HepG2 (cell line): ENCODE measurements around the gene VEGFA. TPM values are rescaled to one million over a fixed set of nuclear protein-coding genes. Genes with fewer than 3 reads are reported as not detected.
A peak's percentile ranks its signal among the peaks of the same experiment; 100 is the strongest.

ENCODE experiments used
- ELF4 ChIP-seq: sonication (generic); formaldehyde crosslinking; IDR thresholded peaks from 2 replicates; pipeline ENCODE4 v1.5.0; 2020; ENCODE audit warnings: missing genetic modification reagents, mild to moderate bottlenecking, moderate library complexity, borderline replicate concordance
- ETV6 ChIP-seq: sonication (generic); formaldehyde crosslinking; conservative IDR thresholded peaks from 2 replicates; pipeline ENCODE4 v1.4.0; 2020; ENCODE audit warnings: missing genetic modification reagents
- FOXC1 ChIP-seq: sonication (generic); formaldehyde crosslinking; IDR thresholded peaks from 2 replicates; pipeline ENCODE4 v1.8.0; 2022; ENCODE audit warnings: mild to moderate bottlenecking, missing genetic modification reagents, borderline replicate concordance
- GPN1 ChIP-seq: sonication (generic); formaldehyde crosslinking; IDR thresholded peaks from 2 replicates; pipeline ENCODE4 v1.5.1; 2020; ENCODE audit warnings: missing genetic modification reagents, borderline replicate concordance
- IRX3 ChIP-seq: sonication (generic); formaldehyde crosslinking; IDR thresholded peaks from 2 replicates; pipeline ENCODE4 v1.8.1; 2023; ENCODE audit warnings: mild to moderate bottlenecking, low read depth, missing genetic modification reagents, borderline replicate concordance
- ISL2 ChIP-seq: sonication (generic); formaldehyde crosslinking; IDR thresholded peaks from 2 replicates; pipeline ENCODE4 v1.5.0; 2020; ENCODE audit warnings: missing genetic modification reagents
- KDM1A ChIP-seq: IDR thresholded peaks from 2 replicates; pipeline ENCODE4 v1.6.1; 2016; ENCODE audit warnings: missing compliant biosample characterization
- KLF13 ChIP-seq: sonication (generic); formaldehyde crosslinking; IDR thresholded peaks from 2 replicates; pipeline ENCODE4 v1.4.0; 2020; ENCODE audit warnings: mild to moderate bottlenecking, missing genetic modification reagents
- NCOA1 ChIP-seq: sonication (generic); formaldehyde crosslinking; IDR thresholded peaks from 2 replicates; pipeline ENCODE4 v1.9.0; 2021; ENCODE audit warnings: missing genetic modification reagents
- NFKB2 ChIP-seq: sonication (generic); formaldehyde crosslinking; IDR thresholded peaks from 2 replicates; pipeline ENCODE4 v1.4.0; 2020; ENCODE audit warnings: missing genetic modification reagents, borderline replicate concordance
- NFKBIZ ChIP-seq: IDR thresholded peaks from 2 replicates; pipeline ENCODE4 v1.6.1; 2018; ENCODE audit warnings: missing genetic modification reagents, missing compliant biosample characterization
- PATZ1 ChIP-seq: sonication (generic); formaldehyde crosslinking; IDR thresholded peaks from 2 replicates; pipeline ENCODE4 v1.4.0; 2020; ENCODE audit warnings: missing genetic modification reagents
- TAF15 ChIP-seq: fragments of 200-400 bp; formaldehyde crosslinking; IDR thresholded peaks from one replicate; pipeline ENCODE4 v1.6.1; 2018; ENCODE audit warnings: mild to moderate bottlenecking, low read depth, low read length; ENCODE audit not compliant: poor library complexity, severe bottlenecking
- THAP11 ChIP-seq: IDR thresholded peaks from 2 replicates; pipeline ENCODE4 v1.6.1; 2016; ENCODE audit warnings: missing biosample characterization, missing genetic modification reagents
- ZBTB3 ChIP-seq: sonication (generic); formaldehyde crosslinking; IDR thresholded peaks from 2 replicates; pipeline ENCODE4 v1.4.0; 2020; ENCODE audit warnings: low read depth, mild to moderate bottlenecking, moderate library complexity, missing genetic modification reagents, borderline replicate concordance
- ZFP36L1 ChIP-seq: sonication (generic); formaldehyde crosslinking; IDR thresholded peaks from 2 replicates; pipeline ENCODE4 v1.8.0; 2022; ENCODE audit warnings: mild to moderate bottlenecking, missing genetic modification reagents, moderate library complexity
- ZNF383 ChIP-seq: sonication (generic); formaldehyde crosslinking; IDR thresholded peaks from 2 replicates; pipeline ENCODE4 v1.4.0; 2020; ENCODE audit warnings: missing genetic modification reagents, mild to moderate bottlenecking, borderline replicate concordance
- ZNF484 ChIP-seq: sonication (generic); formaldehyde crosslinking; IDR thresholded peaks from 2 replicates; pipeline ENCODE4 v1.5.1; 2020; ENCODE audit warnings: mild to moderate bottlenecking, low read depth, missing genetic modification reagents, borderline replicate concordance
- ZNF563 ChIP-seq: sonication (generic); formaldehyde crosslinking; IDR thresholded peaks from 2 replicates; pipeline ENCODE4 v1.8.0; 2022; ENCODE audit warnings: mild to moderate bottlenecking, moderate library complexity, missing genetic modification reagents
- ZNF572 ChIP-seq: sonication (generic); formaldehyde crosslinking; IDR thresholded peaks from 2 replicates; pipeline ENCODE4 v1.5.1; 2020; ENCODE audit warnings: mild to moderate bottlenecking, missing genetic modification reagents
- ZNF577 ChIP-seq: sonication (generic); formaldehyde crosslinking; IDR thresholded peaks from 2 replicates; pipeline ENCODE4 v1.4.0; 2020; ENCODE audit warnings: mild to moderate bottlenecking, low read depth, missing genetic modification reagents, borderline replicate concordance
- ZNF629 ChIP-seq: sonication (generic); formaldehyde crosslinking; conservative IDR thresholded peaks from 2 replicates; pipeline ENCODE4 v1.5.0; 2020; ENCODE audit warnings: missing genetic modification reagents
- ZNF674 ChIP-seq: sonication (generic); formaldehyde crosslinking; IDR thresholded peaks from 2 replicates; pipeline ENCODE4 v1.5.0; 2020; ENCODE audit warnings: low read depth, mild to moderate bottlenecking, missing genetic modification reagents
- ZSCAN25 ChIP-seq: sonication (generic); formaldehyde crosslinking; IDR thresholded peaks from 2 replicates; pipeline ENCODE4 v1.8.0; 2022; ENCODE audit warnings: mild to moderate bottlenecking, missing genetic modification reagents
- polyA plus RNA-seq, 8 experiments: library from polyadenylated mRNA; depleted of rRNA in 3 of 8; stranded (reverse) in 7 of 8; unstranded in 1 of 8; fragments of >200 nt; fragmentation: Illumina TruSeq in 4 of 8; extraction: Trizol in 4 of 8; gene quantifications; 2 replicates each; pipeline versions ENCODE4 v1.2.1 to v1.2.3, GENCODE V29; 2011 to 2016; ENCODE audit warnings: low read depth in 4 of 8, missing spikeins in 1 of 8, mixed read lengths in 1 of 8; ENCODE audit not compliant: insufficient read depth in 1 of 8
- total RNA-seq, 5 experiments: library from RNA; depleted of rRNA; stranded (reverse); fragments of >200 nt; fragmentation: Illumina TruSeq; extraction: Trizol; gene quantifications; 2 replicates each; pipeline ENCODE4 v1.2.3, GENCODE V29; 2016; ENCODE audit warnings: low read depth in 1 of 5
- TF ChIP-seq, protein P1 (sequence below), 2 experiments: sonication (generic) in 1 of 2; formaldehyde crosslinking in 1 of 2; IDR thresholded peaks; 2 replicates each; pipeline versions ENCODE4 v1.4.0 to v1.6.1; 2016 to 2020; ENCODE audit warnings: borderline replicate concordance in 1 of 2, low read depth in 1 of 2, mild to moderate bottlenecking in 1 of 2, missing genetic modification reagents in 1 of 2
- TF ChIP-seq, protein P2 (sequence below): sonication (generic); formaldehyde crosslinking; IDR thresholded peaks from 2 replicates; pipeline ENCODE4 v1.8.1; 2023; ENCODE audit warnings: missing genetic modification reagents, mild to moderate bottlenecking, borderline replicate concordance

VEGFA gene
- total and polyA plus RNA-seq, 2 of the 13 experiments (the other 11 are each of a cell fraction or from before 2014, with no cell fraction given) = 68.1 to 629 TPM

- TF ChIP-seq NCOA1 (CRISPR knock-in tag) (no peak), IRX3 (CRISPR knock-in tag) (no peak), NFKBIZ (CRISPR knock-in tag) (no peak), THAP11 (0 out of 2 replicates have a peak, but pooled peaks have one; percentile 25), ZNF383 (CRISPR knock-in tag) (no peak), ZSCAN25 (CRISPR knock-in tag) (no peak; the same call in 1 of the 2 replicates), ZNF629 (no peak), ZNF674 (CRISPR knock-in tag) (no peak), PATZ1 (CRISPR knock-in tag) (peak; percentile 96), ZNF572 (CRISPR knock-in tag) (no peak), KDM1A (CRISPR knock-in tag) (no peak), NFKB2 (CRISPR knock-in tag) (0 out of 2 replicates have a peak, but pooled peaks have one; percentile 36), ELF4 (no peak), GPN1 (CRISPR knock-in tag) (no peak), ZBTB3 (no peak), ETV6 (CRISPR knock-in tag) (no peak), ZNF484 (no peak), ZNF563 (no peak), ISL2 (CRISPR knock-in tag) (no peak), ZFP36L1 (CRISPR knock-in tag) (no peak), KLF13 (CRISPR knock-in tag) (no peak), ZNF577 (CRISPR knock-in tag) (no peak), TAF15 (no peak), FOXC1 (CRISPR knock-in tag) (no peak)
- TF ChIP-seq, protein P1, sequence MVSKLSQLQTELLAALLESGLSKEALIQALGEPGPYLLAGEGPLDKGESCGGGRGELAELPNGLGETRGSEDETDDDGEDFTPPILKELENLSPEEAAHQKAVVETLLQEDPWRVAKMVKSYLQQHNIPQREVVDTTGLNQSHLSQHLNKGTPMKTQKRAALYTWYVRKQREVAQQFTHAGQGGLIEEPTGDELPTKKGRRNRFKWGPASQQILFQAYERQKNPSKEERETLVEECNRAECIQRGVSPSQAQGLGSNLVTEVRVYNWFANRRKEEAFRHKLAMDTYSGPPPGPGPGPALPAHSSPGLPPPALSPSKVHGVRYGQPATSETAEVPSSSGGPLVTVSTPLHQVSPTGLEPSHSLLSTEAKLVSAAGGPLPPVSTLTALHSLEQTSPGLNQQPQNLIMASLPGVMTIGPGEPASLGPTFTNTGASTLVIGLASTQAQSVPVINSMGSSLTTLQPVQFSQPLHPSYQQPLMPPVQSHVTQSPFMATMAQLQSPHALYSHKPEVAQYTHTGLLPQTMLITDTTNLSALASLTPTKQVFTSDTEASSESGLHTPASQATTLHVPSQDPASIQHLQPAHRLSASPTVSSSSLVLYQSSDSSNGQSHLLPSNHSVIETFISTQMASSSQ (IDR thresholded peaks at IDR 0.05; ENCODE audit: low read depth) = no peak
- TF ChIP-seq, protein P1 (CRISPR knock-in tag; IDR thresholded peaks at IDR 0.05; ENCODE audit: borderline replicate concordance) = no peak
- TF ChIP-seq, protein P2, sequence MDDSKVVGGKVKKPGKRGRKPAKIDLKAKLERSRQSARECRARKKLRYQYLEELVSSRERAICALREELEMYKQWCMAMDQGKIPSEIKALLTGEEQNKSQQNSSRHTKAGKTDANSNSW (CRISPR knock-in tag) = no peak; the same call in 1 of the 2 replicates
Measured at GRCh38 chr6:43758617-43759050, 11.4 kb upstream of the VEGFA start (continued).
